Lower lobe of right lung (tissue), 2 donors: ENCODE measurements around the gene TNIK. TPM values are rescaled to one million over a fixed set of nuclear protein-coding genes. Genes with fewer than 3 reads are reported as not detected.

Experiments
- ATAC-seq, 2 donors: fragments of 200-7000 bp; cut with Tn5 transposase; one replicate each; pipeline ENCODE4 v1.9.1; 2020 to 2022; ENCODE audit warnings: mild to moderate bottlenecking in 2 of 2, moderate library complexity in 2 of 2
- DNase-seq: peaks from one replicate; pipeline ENCODE4 v3.0.0-alpha.2; 2020
- H3K27ac ChIP-seq: fragments of 200-600 bp; one replicate; pipeline ENCODE4 v1.8.0; 2022
- H3K27me3 ChIP-seq: fragments of 200-600 bp; one replicate; pipeline ENCODE4 v1.8.0; 2022; ENCODE audit warnings: low read depth
- H3K36me3 ChIP-seq: fragments of 200-600 bp; one replicate; pipeline ENCODE4 v1.8.0; 2022; ENCODE audit warnings: mild to moderate bottlenecking
- H3K4me1 ChIP-seq: fragments of 200-600 bp; one replicate; pipeline ENCODE4 v1.8.0; 2022
- H3K4me3 ChIP-seq: fragments of 200-600 bp; one replicate; pipeline ENCODE4 v1.8.0; 2022; ENCODE audit warnings: mild to moderate bottlenecking
- H3K9me3 ChIP-seq: fragments of 200-600 bp; one replicate; pipeline ENCODE4 v1.8.0; 2022
- CTCF ChIP-seq: fragments of 200-600 bp; IDR thresholded peaks from one replicate; pipeline ENCODE4 v1.8.0; 2022; ENCODE audit warnings: antibody characterized with exemption, mild to moderate bottlenecking
- intact Hi-C: fragments of 100-400 bp; cut with DNase I; formaldehyde crosslinking; loops from one replicate; pipeline ENCODE4 v1.11.0; 2022
- total RNA-seq: library from RNA; stranded (reverse); fragmentation: NEBNext Ultra II Directional; extraction: Animal tissue kit (Norgen Biotek cat#: 25700); gene quantifications from one replicate; pipeline ENCODE4 v1.2.1, GENCODE V29; 2021
- donor health status: DM: no; HTN: yes; CAD: no; lungs with severe emphysema.

TNIK gene
- total RNA-seq, 1 donor from 2014 or later, result 29.3 TPM

GRCh38 chr3:171504376-171504775, 44.2 kb upstream of the TNIK start:
- no peak overlapping the region for H3K27ac ChIP-seq
- H3K36me3 ChIP-seq, result no peaks in the 10 kb centered on the region
- DNase-seq, result no peak
- no peaks in the 10 kb centered on the region for H3K27me3 ChIP-seq
- H3K9me3 ChIP-seq, result peaks cover 4% of the 10 kb centered on the region
- no peak for ATAC-seq
- intact Hi-C loops, result no loop called here
- no peak overlapping the region for H3K4me3 ChIP-seq
- TF ChIP-seq CTCF, result no peak
- no peaks in the 10 kb centered on the region for H3K4me1 ChIP-seq

- no peaks in the 10 kb centered on the region for H3K4me1 ChIP-seq
- DNase-seq (no peak), ATAC-seq (no peak)
- no peak overlapping the region for H3K4me3 ChIP-seq
- H3K27me3 ChIP-seq, result no peaks in the 10 kb centered on the region
- intact Hi-C loops, result no loop called here
- no peaks in the 10 kb centered on the region for H3K36me3 ChIP-seq
- TF ChIP-seq CTCF, result no peak
- H3K9me3 ChIP-seq, result peaks cover 4% of the 10 kb centered on the region
- H3K27ac ChIP-seq, result no peak overlapping the region
Observed at GRCh38 chr3:171503817-171504216, 43.6 kb upstream of the TNIK start.

- intact Hi-C loops, result no loop called here
- no peak overlapping the region for H3K4me3 ChIP-seq
- no peak overlapping the region for H3K27ac ChIP-seq
- H3K27me3 ChIP-seq, result no peaks in the 10 kb centered on the region
- H3K9me3 ChIP-seq, result no peaks in the 10 kb centered on the region
- ATAC-seq (no peak), DNase-seq (no peak)
- no peaks in the 10 kb centered on the region for H3K36me3 ChIP-seq
- no peak for TF ChIP-seq CTCF
- no peaks in the 10 kb centered on the region for H3K4me1 ChIP-seq
Observed at GRCh38 chr3:171498921-171499320, 38.7 kb upstream of the TNIK start.

- intact Hi-C loops, result no loop called here
Observed at GRCh38 chr3:171497468-171497867, 37.3 kb upstream of the TNIK start.

GRCh38 chr3:171495413-171495812, 35.2 kb upstream of the TNIK start:
- H3K4me3 ChIP-seq, result no peak overlapping the region
- intact Hi-C loops, result no loop called here
- H3K27me3 ChIP-seq, result no peaks in the 10 kb centered on the region
- no peaks in the 10 kb centered on the region for H3K9me3 ChIP-seq
- no peak overlapping the region for H3K27ac ChIP-seq
- no peaks in the 10 kb centered on the region for H3K4me1 ChIP-seq
- no peak for TF ChIP-seq CTCF
- no peaks in the 10 kb centered on the region for H3K36me3 ChIP-seq
- ATAC-seq (no peak), DNase-seq (no peak)

More at GRCh38 chr3:171497468-171497867, 37.3 kb upstream of the TNIK start:
- Histone ChIP-seq H3K4me1 (no peaks in the 10 kb centered on the region), H3K4me3 (no peak overlapping the region), H3K36me3 (no peaks in the 10 kb centered on the region), H3K27me3 (no peaks in the 10 kb centered on the region), H3K9me3 (no peaks in the 10 kb centered on the region), H3K27ac (no peak overlapping the region)
- ATAC-seq (no peak), DNase-seq (no peak)
- TF ChIP-seq CTCF, result no peak
